HepG2 (cell line): ENCODE measurements around the gene SLC25A5. TPM values are rescaled to one million over a fixed set of nuclear protein-coding genes. Genes with fewer than 3 reads are reported as not detected.

Source experiments
- ATF2 ChIP-seq: sonication (generic); formaldehyde crosslinking; IDR thresholded peaks from 2 replicates; pipeline ENCODE4 v1.4.0; 2020; ENCODE audit warnings: missing genetic modification reagents
- ATF3 ChIP-seq: sonication (generic); formaldehyde crosslinking; IDR thresholded peaks from 2 replicates; pipeline ENCODE4 v1.4.0; 2020; ENCODE audit warnings: missing genetic modification reagents
- ELF4 ChIP-seq: sonication (generic); formaldehyde crosslinking; IDR thresholded peaks from 2 replicates; pipeline ENCODE4 v1.5.0; 2020; ENCODE audit warnings: missing genetic modification reagents, mild to moderate bottlenecking, moderate library complexity, borderline replicate concordance
- ESRRA ChIP-seq: sonication (generic); formaldehyde crosslinking; IDR thresholded peaks from 2 replicates; pipeline ENCODE4 v1.5.1; 2020; ENCODE audit warnings: mild to moderate bottlenecking, low read depth, missing genetic modification reagents
- FOXA1 ChIP-seq, 2 experiments: fragments of 450-650 bp in 1 of 2; sonication (generic) in 1 of 2; formaldehyde crosslinking in 1 of 2; IDR thresholded peaks; 2 replicates each; pipeline versions ENCODE4 v1.4.0 to v1.6.1; 2016 to 2020; ENCODE audit warnings: missing genetic modification reagents in 1 of 2
- FOXO4 ChIP-seq: sonication (generic); formaldehyde crosslinking; conservative IDR thresholded peaks from 2 replicates; pipeline ENCODE4 v1.8.1; 2023; ENCODE audit warnings: missing genetic modification reagents
- GATA4 ChIP-seq: sonication (generic); IDR thresholded peaks from 2 replicates; pipeline ENCODE4 v1.6.1; 2016; ENCODE audit warnings: antibody characterized with exemption, low read depth, borderline replicate concordance
- GPN1 ChIP-seq: sonication (generic); formaldehyde crosslinking; IDR thresholded peaks from 2 replicates; pipeline ENCODE4 v1.5.1; 2020; ENCODE audit warnings: missing genetic modification reagents, borderline replicate concordance
- HCFC1 ChIP-seq: fragments of 150-350 bp; IDR thresholded peaks from 2 replicates; pipeline ENCODE4 v1.6.1; 2014; ENCODE audit warnings: low read depth, low read length
- HNF4A ChIP-seq: sonication (generic); formaldehyde crosslinking; IDR thresholded peaks from 2 replicates; pipeline ENCODE4 v1.4.0; 2020; ENCODE audit warnings: missing genetic modification reagents
- KAT2B ChIP-seq: fragments of 150-350 bp; IDR thresholded peaks from 2 replicates; pipeline ENCODE4 v1.6.1; 2014; ENCODE audit warnings: low read depth, low read length, borderline replicate concordance
- KLF13 ChIP-seq: sonication (generic); formaldehyde crosslinking; IDR thresholded peaks from 2 replicates; pipeline ENCODE4 v1.4.0; 2020; ENCODE audit warnings: mild to moderate bottlenecking, missing genetic modification reagents
- KLF15 ChIP-seq: sonication (generic); formaldehyde crosslinking; IDR thresholded peaks from 2 replicates; pipeline ENCODE4 v1.8.1; 2023; ENCODE audit warnings: borderline replicate concordance, mild to moderate bottlenecking, inconsistent platforms, missing genetic modification reagents, mixed read lengths
- MAX ChIP-seq: IDR thresholded peaks from 2 replicates; pipeline ENCODE4 v1.6.1; 2012; ENCODE audit warnings: inconsistent platforms
- MEF2D ChIP-seq: sonication (generic); formaldehyde crosslinking; IDR thresholded peaks from 2 replicates; pipeline ENCODE4 v1.5.1; 2020; ENCODE audit warnings: mild to moderate bottlenecking, missing genetic modification reagents
- MEIS2 ChIP-seq: sonication (generic); formaldehyde crosslinking; IDR thresholded peaks from 2 replicates; pipeline ENCODE4 v1.9.0; 2021; ENCODE audit warnings: mild to moderate bottlenecking, missing genetic modification reagents
- NFE2 ChIP-seq: sonication (generic); formaldehyde crosslinking; IDR thresholded peaks from 2 replicates; pipeline ENCODE4 v1.4.0; 2020; ENCODE audit warnings: missing genetic modification reagents
- NFKB2 ChIP-seq: sonication (generic); formaldehyde crosslinking; IDR thresholded peaks from 2 replicates; pipeline ENCODE4 v1.4.0; 2020; ENCODE audit warnings: missing genetic modification reagents, borderline replicate concordance
- NFRKB ChIP-seq: fragments of 450-650 bp; IDR thresholded peaks from 2 replicates; pipeline ENCODE4 v1.6.1; 2017
- ZFP91 ChIP-seq: sonication (generic); formaldehyde crosslinking; IDR thresholded peaks from 2 replicates; pipeline ENCODE4 v1.9.0; 2022; ENCODE audit warnings: missing genetic modification reagents, mild to moderate bottlenecking, borderline replicate concordance
- ZNF44 ChIP-seq: sonication (generic); formaldehyde crosslinking; IDR thresholded peaks from 2 replicates; pipeline ENCODE4 v1.5.1; 2020; ENCODE audit warnings: mild to moderate bottlenecking, missing genetic modification reagents
- ZNF503 ChIP-seq: sonication (generic); formaldehyde crosslinking; IDR thresholded peaks from 2 replicates; pipeline ENCODE4 v1.4.0; 2020; ENCODE audit warnings: missing genetic modification reagents
- ZNF510 ChIP-seq: sonication (generic); formaldehyde crosslinking; IDR thresholded peaks from 2 replicates; pipeline ENCODE4 v1.4.0; 2020; ENCODE audit warnings: low read depth, mild to moderate bottlenecking, missing genetic modification reagents
- ZNF577 ChIP-seq: sonication (generic); formaldehyde crosslinking; IDR thresholded peaks from 2 replicates; pipeline ENCODE4 v1.4.0; 2020; ENCODE audit warnings: mild to moderate bottlenecking, low read depth, missing genetic modification reagents, borderline replicate concordance
- polyA plus RNA-seq, 8 experiments: library from polyadenylated mRNA; depleted of rRNA in 3 of 8; stranded (reverse) in 7 of 8; unstranded in 1 of 8; fragments of >200 nt; fragmentation: Illumina TruSeq in 4 of 8; extraction: Trizol in 4 of 8; gene quantifications; 2 replicates each; pipeline versions ENCODE4 v1.2.1 to v1.2.3, GENCODE V29; 2011 to 2016; ENCODE audit warnings: low read depth in 4 of 8, missing spikeins in 1 of 8, mixed read lengths in 1 of 8; ENCODE audit not compliant: insufficient read depth in 1 of 8
- total RNA-seq, 5 experiments: library from RNA; depleted of rRNA; stranded (reverse); fragments of >200 nt; fragmentation: Illumina TruSeq; extraction: Trizol; gene quantifications; 2 replicates each; pipeline ENCODE4 v1.2.3, GENCODE V29; 2016; ENCODE audit warnings: low read depth in 1 of 5

Gene SLC25A5
- total and polyA plus RNA-seq, 2 of the 13 experiments (the other 11 are each of a cell fraction or from before 2014, with no cell fraction given): 300 to 402 TPM

- no peak for TF ChIP-seq ZNF577 (CRISPR knock-in tag)
- no peak for TF ChIP-seq GATA4
- TF ChIP-seq ZNF44 (CRISPR knock-in tag): no peak
- TF ChIP-seq ESRRA (CRISPR knock-in tag): peak; percentile 85
- TF ChIP-seq HNF4A (CRISPR knock-in tag): no peak
- TF ChIP-seq FOXA1 (IDR thresholded peaks at IDR 0.05): no peak
- no peak for TF ChIP-seq FOXA1 (CRISPR knock-in tag; IDR thresholded peaks at IDR 0.05)
- TF ChIP-seq ZNF503 (CRISPR knock-in tag): no peak
- TF ChIP-seq NFKB2: no peak; the same call in 1 of the 2 replicates
- TF ChIP-seq KLF15 (CRISPR knock-in tag): no peak
- TF ChIP-seq ATF3 (CRISPR knock-in tag): no peak
- no peak for TF ChIP-seq FOXO4 (CRISPR knock-in tag)
- TF ChIP-seq NFE2 (CRISPR knock-in tag): no peak
- TF ChIP-seq ZFP91 (CRISPR knock-in tag): 0 out of 2 replicates have a peak, but pooled peaks have one; percentile 61
- 0 out of 2 replicates have a peak, but pooled peaks have one; percentile 17 for TF ChIP-seq MEIS2 (CRISPR knock-in tag)
- TF ChIP-seq ATF2 (CRISPR knock-in tag): no peak
- no peak for TF ChIP-seq KAT2B
- no peak for TF ChIP-seq ELF4
- TF ChIP-seq NFRKB: no peak
- no peak for TF ChIP-seq KLF13
- TF ChIP-seq HCFC1: 0 out of 2 replicates have a peak, but pooled peaks have one; percentile 13
- TF ChIP-seq ZNF510 (CRISPR knock-in tag): no peak
- TF ChIP-seq MAX: peak; percentile 75
- TF ChIP-seq MEF2D (CRISPR knock-in tag): no peak
- no peak for TF ChIP-seq GPN1
These were observed 488 bp downstream of the SLC25A5 start (continued) for GRCh38 chrX:119468551-119469312.
